NCI-H2171 (cell line): ENCODE measurements around the gene PSKH1.
"Not testable (repeated sequence)": the region's sequence is repeated elsewhere in the genome, so short reads cannot be mapped to it uniquely, and the experiment has no call there.

Experiments used
- DNase-seq: peaks from one replicate; lab custom pipeline; 2025; lab: John Stamatoyannopoulos, UW

PSKH1 gene

DNA sequence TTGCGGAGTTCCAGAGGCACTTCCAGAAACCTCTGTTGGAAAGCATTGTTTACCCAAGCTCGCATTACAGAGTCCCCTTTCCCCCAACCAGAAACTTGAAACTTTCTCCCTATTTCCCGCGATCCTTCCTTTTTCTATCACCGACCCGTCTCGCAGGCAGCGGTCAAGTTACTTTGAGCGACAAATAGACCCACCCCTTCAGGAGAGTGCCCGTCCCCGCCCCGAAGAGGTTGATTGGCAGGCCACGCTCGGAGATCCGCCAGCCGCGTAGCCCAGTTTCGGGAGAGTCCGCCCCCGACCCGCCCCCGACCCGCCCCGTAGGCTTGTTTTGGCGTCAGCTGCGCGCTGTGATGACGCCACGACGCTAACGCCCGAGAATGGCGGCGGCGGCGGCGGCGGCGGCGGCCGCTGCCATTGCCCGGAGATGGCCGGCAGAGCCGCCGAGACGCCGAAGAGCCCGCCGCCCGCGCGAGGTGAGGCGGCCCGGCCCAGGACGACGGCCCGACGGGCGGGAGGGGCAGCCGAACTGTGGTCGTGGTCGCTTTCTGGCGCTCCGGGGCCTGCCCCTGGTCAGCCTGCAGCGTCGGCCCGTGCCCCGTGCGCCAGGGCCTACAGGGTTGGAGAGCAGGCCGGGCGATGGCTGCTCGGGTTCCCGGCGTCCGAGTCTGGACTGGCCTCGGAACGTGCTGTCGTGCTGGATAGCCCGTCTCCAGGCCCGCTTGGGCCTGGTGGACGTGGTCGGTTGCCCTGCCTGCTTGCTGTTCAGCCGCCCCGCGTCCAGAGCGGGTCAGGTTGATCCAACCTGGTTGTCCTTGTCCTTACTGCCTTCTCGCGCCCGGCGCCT lies at the start of gene PSKH1:
Gene PSKH1, plus strand, starts transcription at position 356 of the 844 bp plus-strand sequence. CDS start 15,496 bp downstream, outside the sequence.
- DNase-seq, result peak; percentile 95

DNA sequence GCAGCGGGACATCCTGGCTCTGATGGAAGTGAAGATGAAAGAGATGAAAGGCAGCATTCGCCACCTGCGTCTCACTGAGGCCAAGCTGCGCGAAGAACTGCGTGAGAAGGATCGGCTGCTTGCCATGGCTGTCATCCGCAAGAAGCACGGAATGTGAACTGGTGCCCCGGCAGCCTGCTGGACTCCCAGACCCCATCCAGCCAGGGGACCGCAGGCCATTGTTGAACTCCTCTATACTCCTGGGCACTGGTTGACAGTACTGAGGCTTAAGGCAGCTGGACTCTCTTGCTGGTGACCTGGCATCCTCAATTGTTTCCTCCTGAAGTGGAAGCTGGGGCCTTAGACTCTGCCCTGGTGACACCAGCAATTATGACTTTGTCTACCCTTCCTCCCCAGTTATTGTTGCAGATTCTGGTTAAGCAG lies 49.7 kb upstream of the PSKH1 start:
- no peak for DNase-seq

DNA sequence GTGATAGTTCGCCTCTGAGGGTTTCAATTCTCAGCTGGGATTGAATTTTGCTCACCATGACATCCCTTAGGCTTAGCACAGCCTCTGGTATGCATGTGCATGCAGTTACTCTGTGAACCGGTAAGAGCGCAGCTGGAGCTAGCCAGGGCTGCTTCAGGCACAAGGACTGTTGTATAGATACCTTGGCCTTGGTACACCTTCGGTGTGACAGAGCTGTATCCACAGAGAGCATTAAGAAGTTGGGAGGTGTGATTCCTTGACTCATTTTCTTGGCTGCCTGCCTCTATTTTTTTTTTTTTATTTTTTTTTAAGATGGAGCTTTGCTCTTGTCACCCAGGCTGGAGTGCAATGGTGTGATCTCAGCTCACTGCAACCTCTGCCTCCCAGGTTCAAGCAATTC lies 48.6 kb upstream of the PSKH1 start:
- DNase-seq, result no peak

DNA sequence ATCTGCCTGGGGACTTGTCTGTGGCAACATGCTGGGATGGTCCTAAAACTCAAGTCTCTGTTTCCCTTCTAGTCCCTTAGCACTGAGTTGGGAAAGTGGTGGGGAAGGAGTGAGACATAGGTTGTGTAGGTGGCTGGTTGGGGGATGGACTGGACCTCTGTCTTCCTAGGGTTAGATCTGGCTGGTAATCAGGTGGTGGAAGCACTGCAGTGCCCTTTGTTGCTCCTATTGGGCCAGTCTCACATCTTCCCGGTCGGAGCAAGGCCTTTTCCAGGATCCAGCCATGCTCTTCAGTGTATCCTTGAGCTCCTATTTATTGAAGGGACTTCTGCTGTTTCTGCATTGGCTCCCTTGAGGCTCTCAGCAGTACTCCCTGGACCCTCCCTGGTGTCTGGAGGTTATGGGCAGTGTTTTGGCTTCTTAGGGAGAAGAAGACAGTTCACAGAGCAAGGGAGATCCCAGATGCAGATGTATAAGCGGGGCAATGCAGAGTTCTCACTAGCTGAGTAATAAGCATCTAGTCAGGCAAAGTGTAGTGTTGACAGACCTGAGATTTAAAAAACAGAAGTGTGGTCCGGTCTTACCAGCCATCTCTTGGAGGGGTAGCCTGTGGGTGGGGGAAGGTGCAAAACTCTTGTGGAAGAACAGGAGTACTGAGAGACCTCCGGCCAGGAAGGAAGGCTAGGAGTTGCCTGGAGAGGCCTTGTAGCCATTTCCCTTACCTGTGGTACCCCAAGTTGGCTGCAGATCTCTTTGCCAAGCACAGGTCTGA lies 47.6 kb upstream of the PSKH1 start:
- no peak for DNase-seq

DNA sequence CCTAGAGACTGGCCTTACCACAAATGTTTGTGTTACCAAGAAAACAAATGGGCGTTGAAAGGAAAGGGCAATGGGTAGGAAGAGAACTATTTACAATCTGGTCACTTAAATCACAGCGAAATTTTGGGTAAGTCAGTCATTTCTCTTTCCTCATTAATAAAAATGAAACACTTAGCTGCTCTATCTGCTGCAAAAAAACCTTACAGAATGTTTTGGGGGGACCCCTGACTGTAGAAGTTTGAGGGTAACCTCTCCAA lies 47.1 kb upstream of the PSKH1 start:
- DNase-seq, result no peak

DNA sequence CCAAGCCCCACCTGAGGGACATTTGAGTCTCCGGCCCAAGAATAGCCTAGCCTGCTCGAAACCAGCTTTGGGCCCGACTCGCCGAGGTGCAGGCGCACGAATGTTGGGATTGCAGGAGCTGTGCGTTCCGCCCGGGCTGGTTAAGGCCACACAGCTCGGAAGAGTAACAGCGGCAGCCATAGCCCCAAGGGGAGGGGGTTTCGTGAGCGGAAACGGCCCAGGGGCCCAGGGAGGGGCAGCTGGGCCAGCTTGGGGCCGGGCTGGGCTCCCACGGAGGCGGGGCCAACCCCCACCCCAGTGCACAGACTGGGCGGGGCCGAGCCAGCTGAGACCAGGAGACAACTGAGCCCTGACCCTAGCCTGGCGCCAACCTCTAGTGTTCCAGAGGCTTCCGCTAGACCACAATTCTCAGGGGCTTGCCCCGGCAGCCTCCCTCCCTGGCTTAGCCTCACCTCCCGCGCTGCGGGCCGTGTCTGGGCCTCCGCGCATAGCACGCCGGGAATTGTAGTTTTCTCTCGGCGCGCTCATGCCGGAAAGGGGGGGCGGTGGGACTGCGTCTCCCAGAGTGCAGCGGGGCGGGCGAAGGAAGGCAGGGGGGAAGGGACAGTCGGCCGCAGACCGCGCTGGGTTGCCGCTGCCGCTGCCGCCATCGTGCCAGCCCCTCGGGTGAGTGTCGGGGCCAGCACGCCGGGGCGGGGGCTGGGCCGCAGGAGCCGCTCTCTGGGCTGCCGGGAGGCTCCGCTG lies 46.6 kb upstream of the PSKH1 start, which contains the start of gene NUTF2:
Gene NUTF2, plus strand, starts transcription at position 614 of the 744 bp plus-strand sequence. CDS start 18,198 bp downstream, outside the sequence.
- DNase-seq, result peak; percentile 96

DNA sequence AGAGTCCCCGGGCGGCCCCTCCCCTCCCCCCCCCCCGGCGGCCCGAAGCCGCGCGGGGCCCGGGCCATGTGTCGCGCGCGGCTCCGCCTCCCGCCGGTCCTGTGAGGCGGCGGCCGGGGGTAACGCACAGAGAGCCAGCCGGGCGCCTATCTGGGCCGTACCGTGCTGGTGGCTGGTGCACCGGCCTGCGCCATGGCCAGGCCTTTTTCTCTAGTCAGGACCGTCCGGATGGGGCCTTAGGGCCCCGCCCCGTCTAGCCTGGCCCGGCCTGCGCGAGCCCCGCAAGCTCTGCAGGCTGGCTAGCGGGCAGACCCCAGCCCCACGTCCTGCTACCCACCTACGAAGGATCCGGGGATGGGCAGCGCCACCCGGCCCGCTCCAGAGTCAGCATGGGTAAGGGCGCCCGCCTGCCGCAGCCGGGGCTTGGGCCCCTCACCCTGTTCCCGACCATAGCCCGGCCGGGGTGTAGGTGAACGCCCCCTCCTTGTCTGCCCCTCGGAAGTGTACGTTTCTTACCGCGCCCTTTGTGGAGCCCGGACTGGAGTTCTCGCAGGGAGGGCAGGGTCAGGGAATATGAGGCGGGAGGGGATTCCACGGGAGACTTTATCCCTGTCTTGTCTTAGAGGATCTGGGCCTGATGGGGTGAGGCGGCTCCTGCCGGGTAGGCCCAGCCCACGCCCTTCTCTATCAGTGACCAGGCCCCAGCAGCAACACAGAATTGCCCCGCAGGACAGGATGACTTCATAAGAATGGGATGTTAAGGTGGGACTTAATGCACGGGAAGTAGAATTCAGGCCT lies 45.8 kb upstream of the PSKH1 start, which contains the start of gene CENPT:
Gene CENPT, minus strand, starts transcription at position 630 of the 798 bp plus-strand sequence. CDS start 13,834 bp downstream, outside the sequence.
- peak; percentile 74 for DNase-seq

DNA sequence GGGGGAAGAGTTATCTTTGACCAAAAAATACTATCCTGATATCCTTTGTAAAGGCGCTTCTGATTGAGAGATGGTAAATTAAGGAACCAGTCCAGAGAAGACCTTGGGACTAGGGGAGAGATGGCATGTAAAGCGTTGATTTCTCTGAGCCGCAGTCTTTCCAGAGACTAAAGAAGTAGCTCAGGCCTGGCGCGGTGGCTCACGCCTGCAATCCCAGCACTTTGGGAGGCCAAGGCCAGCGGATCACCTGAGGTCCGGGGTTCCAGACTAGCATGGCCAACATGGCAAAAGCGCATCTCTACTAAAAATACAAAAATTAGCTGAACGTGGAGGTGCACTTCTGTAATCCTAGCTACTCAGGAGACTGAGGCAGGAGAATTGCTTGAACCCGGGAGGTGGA lies 44.9 kb upstream of the PSKH1 start:
- no peak for DNase-seq

DNA sequence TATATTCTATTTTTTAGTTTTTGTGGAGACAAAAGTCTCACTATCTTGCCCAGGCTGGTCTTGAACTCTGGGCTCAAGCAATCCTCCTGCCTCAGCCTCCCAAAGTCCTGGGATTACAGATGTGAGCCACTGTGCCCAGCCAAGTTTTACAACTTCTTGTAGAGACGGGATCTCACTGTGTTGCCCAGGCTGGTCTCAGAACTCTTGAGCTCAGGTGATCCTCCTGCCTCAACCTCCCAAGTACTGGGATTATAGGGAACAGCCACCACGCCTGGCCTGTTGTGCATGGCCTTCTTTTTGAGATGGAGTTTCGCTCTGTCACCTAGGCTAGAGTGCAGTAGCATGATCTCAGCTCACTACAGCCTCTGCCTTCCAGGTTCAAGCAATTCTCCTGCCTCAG lies 39.4 kb upstream of the PSKH1 start:
- no peak for DNase-seq

DNA sequence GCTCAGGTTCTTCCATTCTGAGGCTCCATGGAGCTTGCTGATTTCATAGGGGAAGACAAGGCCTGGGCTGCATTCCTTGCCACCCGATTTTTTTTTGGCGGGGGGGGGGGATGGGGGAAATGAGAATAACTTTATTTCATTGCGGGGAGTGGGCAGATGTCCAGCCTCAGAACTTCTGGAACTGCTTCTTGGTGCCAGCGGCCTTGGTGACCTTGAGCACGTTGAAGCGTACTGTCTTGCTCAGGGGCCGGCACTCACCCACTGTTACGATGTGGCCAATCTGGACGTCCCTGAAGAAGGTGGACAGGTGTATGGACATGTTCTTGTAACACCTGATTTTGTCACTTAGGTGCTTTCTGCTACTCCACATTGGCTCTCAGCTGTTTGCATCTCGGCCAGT lies 37.3 kb upstream of the PSKH1 start:
- DNase-seq, result no peak

DNA sequence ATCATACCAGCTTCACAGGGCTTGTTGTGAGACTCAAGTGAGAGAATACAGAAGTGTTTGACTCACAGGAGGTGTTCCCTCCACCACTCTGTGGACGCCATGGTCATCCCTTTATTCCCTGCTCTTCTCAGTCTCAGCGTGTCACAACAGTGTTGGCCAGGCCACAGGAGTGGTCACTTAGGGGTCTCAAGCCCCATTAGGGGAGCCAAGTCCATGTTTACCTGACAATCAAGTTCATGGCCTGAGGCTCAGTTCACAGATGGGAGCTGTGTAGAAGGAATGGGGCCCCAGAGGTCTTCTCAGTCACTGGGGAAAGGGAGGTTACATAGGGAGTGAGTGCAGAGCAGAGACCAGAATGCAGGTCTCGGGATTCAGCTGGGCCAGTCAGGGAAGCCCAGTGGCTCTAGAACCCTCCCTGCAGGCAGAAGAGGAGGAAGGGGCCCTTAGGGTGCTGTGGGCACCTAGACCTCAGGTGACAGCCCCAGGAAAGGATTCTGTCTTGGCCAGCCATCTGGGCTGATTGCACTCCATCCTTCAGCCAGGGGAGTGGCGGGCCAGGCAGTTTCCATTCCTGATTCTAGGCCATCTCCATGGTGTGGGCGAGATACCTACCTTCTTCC lies 36.0 kb upstream of the PSKH1 start:
- no peak for DNase-seq

DNA sequence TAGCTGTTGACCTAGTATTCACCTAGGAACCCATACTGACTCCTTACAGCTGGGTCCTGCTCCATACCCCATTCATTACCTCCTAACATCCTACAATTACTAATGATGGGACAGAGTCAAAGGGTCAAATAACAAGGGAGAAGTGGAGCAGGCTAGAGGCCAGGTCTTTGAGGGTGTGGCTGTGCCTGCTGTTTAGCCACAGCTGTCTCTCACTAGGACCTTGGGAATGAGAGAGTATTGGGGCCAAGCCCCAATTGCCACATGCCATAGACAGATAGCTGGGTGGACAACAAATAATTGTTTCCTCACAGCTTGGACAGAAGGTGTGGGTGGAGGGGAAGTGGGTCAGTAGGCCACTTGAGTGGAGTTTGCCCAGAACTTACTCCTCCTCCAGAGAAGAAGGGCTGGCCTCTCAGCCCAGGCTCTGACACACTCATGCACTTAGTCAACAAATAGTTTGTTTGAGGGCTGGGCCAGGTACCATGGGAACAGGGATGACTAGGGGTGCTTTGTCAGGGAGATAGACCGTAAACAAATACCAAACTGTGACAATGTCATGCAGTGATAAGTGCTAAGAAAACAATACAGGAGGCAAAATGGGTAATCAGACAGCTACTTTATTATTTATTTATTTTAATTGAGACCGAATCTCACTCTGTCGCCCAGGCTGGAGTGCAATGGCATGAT lies 35.4 kb upstream of the PSKH1 start:
- no peak for DNase-seq

DNA sequence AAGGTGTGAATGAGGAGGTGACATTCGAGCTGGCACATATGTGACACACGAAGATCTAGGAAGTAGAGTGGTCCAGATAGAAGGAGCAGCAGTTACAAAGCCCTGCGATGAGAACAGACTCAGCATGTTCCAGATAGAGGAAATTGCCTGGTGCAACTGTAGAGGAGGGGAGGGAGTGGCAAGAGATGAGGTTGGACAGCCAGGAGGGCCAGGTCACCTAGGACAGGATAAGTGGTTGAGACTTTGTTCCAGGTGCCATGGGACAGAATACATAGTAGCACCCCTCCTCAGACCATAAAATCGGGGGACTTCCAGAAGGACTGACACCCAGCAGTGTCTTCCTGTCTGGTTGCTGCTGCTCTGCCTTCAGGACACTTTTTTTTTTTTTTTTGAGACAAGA lies 34.6 kb upstream of the PSKH1 start:
- no peak for DNase-seq

DNA sequence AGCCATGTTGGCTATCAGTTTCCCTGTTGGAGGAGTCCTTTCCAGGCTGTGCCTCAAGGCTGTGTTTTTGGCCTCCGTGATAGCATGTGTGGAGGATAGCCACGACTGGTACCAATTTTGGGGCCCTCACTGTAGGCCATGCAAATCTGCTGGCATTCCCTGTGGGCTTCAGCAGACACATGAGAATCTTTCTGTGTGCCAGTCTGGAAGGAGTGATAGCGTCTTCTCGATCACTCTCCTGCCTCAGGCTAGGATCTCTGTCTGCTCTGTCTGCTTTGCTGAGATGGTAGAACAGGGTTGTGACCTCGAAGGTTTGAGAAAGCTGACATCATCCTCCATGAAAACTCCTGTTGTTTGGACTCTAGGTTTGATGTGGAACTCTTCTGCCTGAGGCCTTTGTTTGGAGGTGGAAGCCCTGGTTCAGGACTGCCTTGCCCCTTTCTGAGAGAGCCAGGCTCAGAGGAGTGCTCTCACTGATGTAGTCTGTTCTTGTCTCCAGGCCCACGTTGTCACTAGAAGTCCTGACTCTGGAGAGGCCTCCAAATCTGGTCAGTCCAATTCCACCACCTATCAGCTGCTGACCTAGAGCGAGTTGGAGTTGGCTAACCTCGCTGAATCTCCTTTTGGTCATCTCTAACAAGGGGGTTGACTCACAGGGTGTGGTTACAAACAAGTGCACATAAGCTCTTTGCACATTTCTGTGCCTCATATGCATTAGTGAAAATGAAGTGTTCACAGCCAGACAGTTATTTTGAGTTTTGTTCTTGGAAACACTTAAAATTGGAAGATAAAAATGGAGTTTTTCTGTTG lies 32.3 kb upstream of the PSKH1 start:
- DNase-seq, result no peak

DNA sequence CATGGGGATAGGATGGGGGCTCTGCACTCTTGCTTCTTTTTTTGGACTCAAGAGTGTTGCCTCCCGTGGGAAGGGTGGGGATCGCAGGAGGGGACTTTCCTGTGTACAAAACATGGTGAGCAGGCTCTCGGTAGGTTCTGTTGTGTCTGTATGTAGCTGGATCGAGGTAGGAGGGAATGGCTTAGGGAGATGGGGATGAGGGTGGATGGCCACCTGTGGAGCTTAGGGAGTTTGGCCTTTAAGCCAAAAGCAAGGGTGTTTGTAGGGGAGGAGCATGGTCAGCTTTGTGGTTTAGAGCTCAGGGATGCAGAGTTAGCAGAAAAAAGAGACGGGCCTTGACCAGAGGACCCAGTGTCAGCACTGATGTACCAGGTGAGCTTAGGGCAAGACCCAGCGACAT lies 31.2 kb upstream of the PSKH1 start:
- DNase-seq, result no peak

DNA sequence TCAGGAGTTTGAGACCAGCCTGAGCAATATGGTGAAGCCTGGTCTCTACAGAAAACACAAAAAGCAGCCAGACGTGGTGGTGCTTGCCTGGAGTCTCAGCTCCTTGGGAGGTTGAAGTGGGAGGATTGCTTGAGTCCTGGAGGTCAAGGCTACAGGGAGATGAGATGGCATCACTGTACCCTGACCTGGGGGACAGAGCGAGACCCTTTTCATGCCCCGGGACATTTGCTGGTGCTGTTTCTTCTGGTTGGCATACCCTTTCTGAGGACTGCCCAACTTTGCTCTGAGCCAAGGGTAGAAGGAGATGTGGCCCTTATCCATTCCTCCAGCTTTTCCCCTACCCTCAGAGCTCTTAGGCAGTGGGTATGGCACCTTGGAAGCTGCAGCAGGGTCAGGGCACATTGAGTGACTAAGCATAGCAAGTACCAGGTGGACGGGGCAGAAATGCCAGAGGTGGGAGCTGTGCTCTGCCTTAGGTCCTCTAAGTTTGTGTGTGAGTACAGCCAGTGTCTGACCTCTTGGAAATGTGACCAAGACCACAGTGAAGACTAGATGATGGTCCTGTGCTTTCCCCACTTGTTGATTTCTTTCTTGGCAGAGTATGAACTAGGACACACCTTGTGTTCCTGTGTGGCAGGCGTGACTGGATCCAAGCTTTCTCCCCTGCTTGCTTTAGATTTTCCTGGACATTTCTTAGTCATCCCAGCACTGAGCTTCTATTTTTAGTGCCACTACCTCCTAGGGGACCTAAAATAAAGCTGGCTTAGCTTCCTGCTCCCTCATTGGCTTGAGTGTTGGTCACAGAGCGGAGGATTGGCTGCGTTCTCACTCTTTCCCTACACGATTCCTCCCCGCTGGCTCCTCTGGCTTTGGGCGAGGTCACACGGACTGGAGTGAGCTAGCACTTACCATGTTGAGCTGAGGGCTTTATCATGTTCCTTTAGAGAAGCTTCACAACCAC lies 30.2 kb upstream of the PSKH1 start:
- DNase-seq, result no peak

DNA sequence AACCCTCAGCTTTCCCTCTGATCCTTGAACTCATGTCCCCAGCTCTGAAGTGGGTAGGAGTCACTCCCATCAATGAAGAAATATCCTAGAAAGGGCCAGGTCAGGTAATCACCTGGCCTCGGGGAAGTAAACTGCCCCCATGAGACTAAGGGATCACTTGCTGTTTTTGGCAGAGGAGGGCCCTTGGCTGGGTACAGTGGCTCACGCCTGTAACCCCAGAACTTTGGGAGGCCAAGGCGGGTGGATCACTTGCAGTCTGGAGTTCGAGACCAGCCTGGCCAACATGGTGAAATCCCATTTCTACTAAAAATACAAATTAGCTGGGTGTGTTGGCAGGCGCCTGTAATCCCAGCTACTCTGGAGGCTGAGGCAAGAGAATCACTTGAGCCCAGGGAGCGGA lies 29.0 kb upstream of the PSKH1 start:
- not testable (repeated sequence) for DNase-seq

DNA sequence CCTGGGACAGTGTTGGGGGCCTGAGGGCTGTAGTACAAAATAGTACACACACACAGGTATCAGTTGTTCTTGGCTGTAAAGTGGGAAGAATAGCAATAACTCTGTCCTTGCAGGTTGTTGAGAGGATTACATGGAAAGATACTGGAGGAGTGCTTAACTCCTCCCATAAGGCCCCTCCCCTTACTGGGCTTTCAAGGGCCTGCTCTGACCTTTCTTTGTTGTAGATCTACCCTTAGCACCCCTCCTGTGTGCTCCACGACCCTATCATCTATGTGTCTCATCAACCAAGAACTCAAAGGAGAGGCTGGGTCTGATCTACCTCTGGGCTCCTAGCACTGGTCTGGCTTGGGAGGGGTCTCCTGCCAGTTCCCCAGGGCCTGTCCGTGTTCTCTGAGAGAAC lies 28.5 kb upstream of the PSKH1 start:
- DNase-seq, result no peak

DNA sequence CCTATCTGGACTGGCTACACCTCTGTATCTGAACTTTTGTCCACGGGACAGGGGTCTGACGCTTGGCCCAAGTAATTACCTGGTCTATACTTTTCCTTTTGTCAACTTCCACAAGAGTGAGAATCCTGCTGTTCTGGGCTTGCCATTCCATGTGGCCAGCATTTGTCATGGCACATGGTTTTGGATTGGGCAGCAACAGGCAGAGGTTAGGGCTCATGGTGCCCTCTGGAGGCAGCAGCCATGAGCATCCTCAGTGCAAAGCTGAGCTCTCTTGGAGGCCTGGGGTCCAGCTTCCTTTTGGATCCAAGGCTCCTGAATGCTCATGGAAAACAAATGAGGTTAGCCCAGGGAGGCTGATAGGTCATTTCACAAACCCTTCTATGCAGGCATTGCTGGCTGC lies 27.7 kb upstream of the PSKH1 start:
- no peak for DNase-seq
